ENCODE measurements around the gene NKTR.

DNA sequence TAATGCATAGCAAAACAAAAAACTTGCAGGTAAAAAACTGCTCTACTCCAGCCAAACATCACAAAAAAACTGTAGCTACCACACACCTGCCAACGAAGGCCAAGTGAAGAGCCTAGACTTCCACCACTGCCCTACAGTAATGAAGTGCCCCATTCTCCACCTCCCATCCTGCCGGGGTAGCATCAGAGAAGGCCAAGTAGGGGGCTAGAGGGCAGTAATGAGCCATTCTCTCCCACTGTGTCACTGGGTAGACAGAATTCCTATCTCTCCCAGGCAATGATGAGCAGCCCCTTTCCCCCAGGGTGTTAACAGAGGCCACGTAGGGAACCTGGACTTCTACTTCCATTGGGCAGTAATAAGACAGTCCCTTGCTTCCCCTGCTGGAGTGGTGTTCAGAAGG is 28.2 kb upstream of the NKTR start:
- TF ChIP-seq, protein P1, sequence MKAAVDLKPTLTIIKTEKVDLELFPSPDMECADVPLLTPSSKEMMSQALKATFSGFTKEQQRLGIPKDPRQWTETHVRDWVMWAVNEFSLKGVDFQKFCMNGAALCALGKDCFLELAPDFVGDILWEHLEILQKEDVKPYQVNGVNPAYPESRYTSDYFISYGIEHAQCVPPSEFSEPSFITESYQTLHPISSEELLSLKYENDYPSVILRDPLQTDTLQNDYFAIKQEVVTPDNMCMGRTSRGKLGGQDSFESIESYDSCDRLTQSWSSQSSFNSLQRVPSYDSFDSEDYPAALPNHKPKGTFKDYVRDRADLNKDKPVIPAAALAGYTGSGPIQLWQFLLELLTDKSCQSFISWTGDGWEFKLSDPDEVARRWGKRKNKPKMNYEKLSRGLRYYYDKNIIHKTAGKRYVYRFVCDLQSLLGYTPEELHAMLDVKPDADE (IDR thresholded peaks at IDR 0.05): no peak
- TF ChIP-seq, protein P2, sequence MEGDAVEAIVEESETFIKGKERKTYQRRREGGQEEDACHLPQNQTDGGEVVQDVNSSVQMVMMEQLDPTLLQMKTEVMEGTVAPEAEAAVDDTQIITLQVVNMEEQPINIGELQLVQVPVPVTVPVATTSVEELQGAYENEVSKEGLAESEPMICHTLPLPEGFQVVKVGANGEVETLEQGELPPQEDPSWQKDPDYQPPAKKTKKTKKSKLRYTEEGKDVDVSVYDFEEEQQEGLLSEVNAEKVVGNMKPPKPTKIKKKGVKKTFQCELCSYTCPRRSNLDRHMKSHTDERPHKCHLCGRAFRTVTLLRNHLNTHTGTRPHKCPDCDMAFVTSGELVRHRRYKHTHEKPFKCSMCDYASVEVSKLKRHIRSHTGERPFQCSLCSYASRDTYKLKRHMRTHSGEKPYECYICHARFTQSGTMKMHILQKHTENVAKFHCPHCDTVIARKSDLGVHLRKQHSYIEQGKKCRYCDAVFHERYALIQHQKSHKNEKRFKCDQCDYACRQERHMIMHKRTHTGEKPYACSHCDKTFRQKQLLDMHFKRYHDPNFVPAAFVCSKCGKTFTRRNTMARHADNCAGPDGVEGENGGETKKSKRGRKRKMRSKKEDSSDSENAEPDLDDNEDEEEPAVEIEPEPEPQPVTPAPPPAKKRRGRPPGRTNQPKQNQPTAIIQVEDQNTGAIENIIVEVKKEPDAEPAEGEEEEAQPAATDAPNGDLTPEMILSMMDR (conservative IDR thresholded peaks at IDR 0.05; ENCODE audit: low read depth in 2 of 2): peak; percentile 74 to 93

Measured in GM23338 (cell line).